NOMO-1 treated with dmso at 0.1 percent for 144 hours (cell line): ENCODE results near the gene DUSP1.
"Not testable (repeated sequence)": the region's sequence is repeated elsewhere in the genome, so short reads cannot be mapped to it uniquely, and the experiment has no call there.

Source experiments
- DNase-seq: peaks from one replicate; lab custom pipeline; 2025; ENCODE audit not compliant: unreplicated experiment; lab: John Stamatoyannopoulos, UW

The DUSP1 gene

GRCh38 chr5:172770675-172771438, at the start of gene DUSP1:
TSS of gene DUSP1 (minus strand) at chr5:172771195. CDS start at chr5:172770952, 243 bp downstream.
- DNase-seq = peak; percentile 84

GRCh38 chr5:172820046-172820767, 49.2 kb upstream of the DUSP1 start:
- no peak for DNase-seq

GRCh38 chr5:172819569-172819968, 48.6 kb upstream of the DUSP1 start:
- no peak for DNase-seq

GRCh38 chr5:172818081-172818480, 47.1 kb upstream of the DUSP1 start:
- no peak for DNase-seq

- DNase-seq = no peak
Observed at GRCh38 chr5:172817664-172818063, 46.7 kb upstream of the DUSP1 start.

- no peak for DNase-seq
Observed at GRCh38 chr5:172816925-172817562, 46.0 kb upstream of the DUSP1 start.

GRCh38 chr5:172815631-172816030, 44.6 kb upstream of the DUSP1 start:
- no peak for DNase-seq

GRCh38 chr5:172810996-172811395, 40.0 kb upstream of the DUSP1 start:
- not testable (repeated sequence) for DNase-seq

- DNase-seq = no peak
Observed at GRCh38 chr5:172809774-172810173, 38.8 kb upstream of the DUSP1 start.

- no peak for DNase-seq
Observed at GRCh38 chr5:172807766-172808311, 36.8 kb upstream of the DUSP1 start.

- peak; percentile 79 for DNase-seq
Observed at GRCh38 chr5:172806897-172807672, 36.1 kb upstream of the DUSP1 start.

- no peak for DNase-seq
Observed at GRCh38 chr5:172805736-172806255, 34.8 kb upstream of the DUSP1 start.

- DNase-seq = no peak
Observed at GRCh38 chr5:172805018-172805683, 34.2 kb upstream of the DUSP1 start.

GRCh38 chr5:172802567-172803176, 31.7 kb upstream of the DUSP1 start:
- no peak for DNase-seq

GRCh38 chr5:172802112-172802511, 31.1 kb upstream of the DUSP1 start:
- DNase-seq = no peak

GRCh38 chr5:172801179-172801671, 30.2 kb upstream of the DUSP1 start:
- no peak for DNase-seq

- DNase-seq = peak; percentile 92
Observed at GRCh38 chr5:172800088-172800551, 29.1 kb upstream of the DUSP1 start.

GRCh38 chr5:172799416-172799815, 28.4 kb upstream of the DUSP1 start:
- no peak for DNase-seq
